HAP-1 (cell line): ENCODE measurements around the gene FOS.
"Not testable (repeated sequence)": the region's sequence is repeated elsewhere in the genome, so short reads cannot be mapped to it uniquely, and the experiment has no call there.

Source experiments
- DNase-seq, 2 experiments: peaks; one replicate each; pipeline ENCODE4 v3.0.0-alpha.2; 2016 to 2020; ENCODE audit warnings: low spot score in 2 of 2
- H3K27me3 ChIP-seq: fragments of 250-450 bp; sonication (Bioruptor Pico); 2 replicates; pipeline ENCODE4 v1.5.1; 2020; ENCODE audit warnings: low read depth, mild to moderate bottlenecking, moderate library complexity
- H3K36me3 ChIP-seq: fragments of 250-450 bp; sonication (Bioruptor Pico); replicated peaks from 2 replicates; pipeline ENCODE4 v1.5.1; 2020; ENCODE audit warnings: mild to moderate bottlenecking
- H3K4me1 ChIP-seq: fragments of 250-450 bp; sonication (Bioruptor Pico); 2 replicates; pipeline ENCODE4 v1.5.1; 2020; ENCODE audit warnings: mild to moderate bottlenecking
- H3K4me3 ChIP-seq: fragments of 250-450 bp; sonication (Bioruptor Pico); 2 replicates; pipeline ENCODE4 v1.5.1; 2020; ENCODE audit warnings: mild to moderate bottlenecking, moderate library complexity
- H3K9me3 ChIP-seq: fragments of 250-450 bp; sonication (Bioruptor Pico); 2 replicates; pipeline ENCODE4 v1.5.1; 2020; ENCODE audit warnings: mild to moderate bottlenecking, moderate library complexity
- in situ Hi-C: fragments of 300-500 bp; cut with MboI; formaldehyde crosslinking; loops from 3 replicates; pipeline ENCODE4 v1.14.3; 2020; ENCODE audit warnings: low sequenced_read_pairs, inconsistent platforms, mixed read lengths

Gene FOS

DNA sequence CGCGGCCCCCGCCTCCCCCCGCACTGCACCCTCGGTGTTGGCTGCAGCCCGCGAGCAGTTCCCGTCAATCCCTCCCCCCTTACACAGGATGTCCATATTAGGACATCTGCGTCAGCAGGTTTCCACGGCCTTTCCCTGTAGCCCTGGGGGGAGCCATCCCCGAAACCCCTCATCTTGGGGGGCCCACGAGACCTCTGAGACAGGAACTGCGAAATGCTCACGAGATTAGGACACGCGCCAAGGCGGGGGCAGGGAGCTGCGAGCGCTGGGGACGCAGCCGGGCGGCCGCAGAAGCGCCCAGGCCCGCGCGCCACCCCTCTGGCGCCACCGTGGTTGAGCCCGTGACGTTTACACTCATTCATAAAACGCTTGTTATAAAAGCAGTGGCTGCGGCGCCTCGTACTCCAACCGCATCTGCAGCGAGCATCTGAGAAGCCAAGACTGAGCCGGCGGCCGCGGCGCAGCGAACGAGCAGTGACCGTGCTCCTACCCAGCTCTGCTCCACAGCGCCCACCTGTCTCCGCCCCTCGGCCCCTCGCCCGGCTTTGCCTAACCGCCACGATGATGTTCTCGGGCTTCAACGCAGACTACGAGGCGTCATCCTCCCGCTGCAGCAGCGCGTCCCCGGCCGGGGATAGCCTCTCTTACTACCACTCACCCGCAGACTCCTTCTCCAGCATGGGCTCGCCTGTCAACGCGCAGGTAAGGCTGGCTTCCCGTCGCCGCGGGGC lies at the start of gene FOS:
Gene FOS (plus strand): TSS at position 407 of the 731 bp plus-strand sequence. CDS start 155 bp downstream, at position 562.
- no peaks in the 10 kb centered on the region; the same call in none of the 2 replicates for H3K36me3 ChIP-seq
- no peaks in the 10 kb centered on the region for H3K27me3 ChIP-seq
- peak within 1 kb of the TSS; percentile 58 for H3K4me3 ChIP-seq
- H3K4me1 ChIP-seq = peaks cover 16% of the 10 kb centered on the region
- no peaks in the 10 kb centered on the region for H3K9me3 ChIP-seq
- peak; percentile 84 to 92 for DNase-seq
- in situ Hi-C loops = no loop called here

DNA sequence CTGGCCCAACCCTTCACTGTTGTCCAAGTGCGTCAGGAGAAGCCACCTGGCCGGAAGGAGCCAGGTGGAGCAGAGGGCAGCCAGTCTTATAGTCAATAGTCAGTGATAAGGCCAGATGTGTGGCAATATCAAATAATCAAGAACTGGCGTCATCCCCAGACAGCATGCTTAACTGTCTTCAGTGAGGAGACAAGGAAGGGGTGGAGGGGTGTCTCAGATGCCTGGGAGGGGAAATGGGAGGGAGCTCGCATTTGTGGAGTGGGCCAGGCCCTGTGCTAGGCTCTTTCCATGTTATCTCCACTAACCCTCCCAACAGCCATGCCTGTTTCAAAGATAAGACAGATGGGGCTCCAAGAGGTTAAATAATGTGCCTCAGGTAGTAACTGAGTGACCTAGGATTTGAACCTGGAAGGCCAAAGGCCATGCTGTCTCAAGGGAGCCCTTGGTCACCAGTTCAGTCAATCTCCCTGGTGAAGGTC lies 48.9 kb upstream of the FOS start:
- no peak for DNase-seq
- Histone ChIP-seq H3K9me3 (no peaks in the 10 kb centered on the region), H3K4me3 (no peak overlapping the region), H3K27me3 (no peaks in the 10 kb centered on the region), H3K36me3 (no peaks in the 10 kb centered on the region), H3K4me1 (no peaks in the 10 kb centered on the region)
- in situ Hi-C loops = no loop called here

DNA sequence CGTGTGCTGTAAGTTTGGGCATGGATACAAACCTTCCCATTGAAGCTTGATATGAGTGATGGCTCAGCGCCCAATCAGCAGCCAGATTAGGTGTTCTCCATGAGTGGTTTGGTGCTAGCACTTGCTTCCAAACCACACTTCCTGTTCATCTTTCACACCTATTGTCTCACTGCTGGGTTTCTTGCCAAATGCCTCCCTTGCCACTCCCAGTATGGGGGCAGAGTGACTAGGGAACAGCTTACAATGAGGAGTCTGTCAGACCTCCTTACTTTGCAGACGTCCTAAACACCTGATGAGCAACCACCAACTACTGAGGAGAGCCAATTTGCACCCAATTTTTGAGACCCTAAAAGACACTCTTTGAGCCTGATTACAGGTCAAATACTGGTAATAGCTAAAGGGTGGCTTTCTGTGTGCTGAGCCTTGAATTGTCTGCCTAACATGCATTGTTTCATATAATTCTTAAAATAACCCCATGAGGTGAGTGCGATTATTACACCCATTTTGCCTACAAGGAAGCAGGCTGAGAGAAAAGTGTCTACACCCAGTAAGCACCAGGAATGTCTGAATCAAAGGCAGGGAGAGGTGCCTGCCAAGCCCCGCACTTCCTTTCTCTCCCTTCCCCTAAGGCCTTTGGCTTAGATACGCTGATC lies 48.4 kb upstream of the FOS start:
- Histone ChIP-seq H3K9me3 (no peaks in the 10 kb centered on the region), H3K4me1 (no peaks in the 10 kb centered on the region), H3K27me3 (no peaks in the 10 kb centered on the region), H3K4me3 (no peak overlapping the region), H3K36me3 (no peaks in the 10 kb centered on the region)
- in situ Hi-C loops = no loop called here
- peak in 1 of 2 experiments; percentile 14 for DNase-seq

DNA sequence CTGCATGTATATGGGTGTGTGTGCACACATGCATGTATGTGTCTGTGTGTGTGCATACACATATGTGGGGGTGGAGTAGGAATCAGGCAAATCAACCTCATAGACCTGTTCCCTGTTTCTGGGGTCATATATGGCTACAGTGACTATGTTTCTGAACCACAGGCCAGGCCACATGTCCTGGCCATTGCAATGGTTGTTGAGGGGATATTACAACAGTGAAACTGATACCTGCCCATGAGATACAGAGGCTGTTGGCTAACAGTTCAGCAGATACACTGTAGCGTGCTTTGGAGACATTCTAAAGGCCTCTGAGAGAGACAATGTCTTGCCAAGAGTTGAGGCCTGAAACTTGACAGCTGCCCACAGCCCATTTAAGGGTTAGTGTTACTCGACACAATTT lies 47.3 kb upstream of the FOS start:
- Histone ChIP-seq H3K4me3 (no peak overlapping the region), H3K4me1 (no peaks in the 10 kb centered on the region), H3K9me3 (no peaks in the 10 kb centered on the region), H3K27me3 (no peaks in the 10 kb centered on the region), H3K36me3 (no peaks in the 10 kb centered on the region)
- in situ Hi-C loops = no loop called here
- no peak for DNase-seq

DNA sequence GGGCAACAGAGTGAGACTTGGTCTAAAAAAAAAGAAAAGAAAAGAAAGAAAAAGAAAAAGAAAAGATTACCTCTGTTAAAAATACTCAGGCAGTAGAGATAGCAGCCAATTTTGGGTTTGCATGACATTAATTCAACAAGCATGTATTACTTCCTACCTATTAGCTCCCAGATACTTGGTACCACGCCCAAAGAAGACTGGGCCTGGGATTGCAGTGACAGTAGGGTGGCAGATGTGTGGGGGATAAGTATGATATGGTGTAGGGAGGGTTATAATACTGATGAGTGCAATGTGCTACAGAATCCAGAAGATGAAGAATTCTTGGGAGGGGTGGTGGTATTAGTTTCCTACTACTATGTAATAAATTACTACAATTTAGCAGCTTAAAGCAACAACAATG lies 46.4 kb upstream of the FOS start:
- no peaks in the 10 kb centered on the region for H3K9me3 ChIP-seq
- no peaks in the 10 kb centered on the region for H3K36me3 ChIP-seq
- in situ Hi-C loops = no loop called here
- H3K4me1 ChIP-seq = no peaks in the 10 kb centered on the region
- H3K27me3 ChIP-seq = no peaks in the 10 kb centered on the region
- no peak for DNase-seq
- no peak overlapping the region for H3K4me3 ChIP-seq

DNA sequence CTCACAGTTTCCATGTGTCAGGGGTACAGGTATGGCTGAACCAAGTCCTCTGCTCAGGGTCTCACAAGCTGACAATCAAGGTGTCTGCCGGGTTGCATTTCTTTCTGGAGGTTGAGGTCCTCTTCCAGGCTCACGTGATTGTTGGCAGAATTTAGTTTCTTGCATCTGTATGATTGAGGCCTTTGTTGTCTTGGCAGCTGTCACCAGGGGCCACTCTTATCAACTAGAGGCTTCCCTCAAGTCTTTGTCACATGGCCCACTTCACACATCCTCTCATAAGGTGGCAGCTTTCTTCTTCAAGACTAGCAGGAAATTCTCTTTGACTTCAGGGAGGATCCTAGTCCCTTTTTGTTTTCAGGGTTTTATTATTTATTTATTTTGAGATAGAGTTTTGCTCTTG lies 46.0 kb upstream of the FOS start:
- no peak for DNase-seq
- Histone ChIP-seq H3K4me3 (no peak overlapping the region), H3K27me3 (no peaks in the 10 kb centered on the region), H3K9me3 (no peaks in the 10 kb centered on the region), H3K36me3 (no peaks in the 10 kb centered on the region), H3K4me1 (no peaks in the 10 kb centered on the region)
- in situ Hi-C loops = no loop called here

DNA sequence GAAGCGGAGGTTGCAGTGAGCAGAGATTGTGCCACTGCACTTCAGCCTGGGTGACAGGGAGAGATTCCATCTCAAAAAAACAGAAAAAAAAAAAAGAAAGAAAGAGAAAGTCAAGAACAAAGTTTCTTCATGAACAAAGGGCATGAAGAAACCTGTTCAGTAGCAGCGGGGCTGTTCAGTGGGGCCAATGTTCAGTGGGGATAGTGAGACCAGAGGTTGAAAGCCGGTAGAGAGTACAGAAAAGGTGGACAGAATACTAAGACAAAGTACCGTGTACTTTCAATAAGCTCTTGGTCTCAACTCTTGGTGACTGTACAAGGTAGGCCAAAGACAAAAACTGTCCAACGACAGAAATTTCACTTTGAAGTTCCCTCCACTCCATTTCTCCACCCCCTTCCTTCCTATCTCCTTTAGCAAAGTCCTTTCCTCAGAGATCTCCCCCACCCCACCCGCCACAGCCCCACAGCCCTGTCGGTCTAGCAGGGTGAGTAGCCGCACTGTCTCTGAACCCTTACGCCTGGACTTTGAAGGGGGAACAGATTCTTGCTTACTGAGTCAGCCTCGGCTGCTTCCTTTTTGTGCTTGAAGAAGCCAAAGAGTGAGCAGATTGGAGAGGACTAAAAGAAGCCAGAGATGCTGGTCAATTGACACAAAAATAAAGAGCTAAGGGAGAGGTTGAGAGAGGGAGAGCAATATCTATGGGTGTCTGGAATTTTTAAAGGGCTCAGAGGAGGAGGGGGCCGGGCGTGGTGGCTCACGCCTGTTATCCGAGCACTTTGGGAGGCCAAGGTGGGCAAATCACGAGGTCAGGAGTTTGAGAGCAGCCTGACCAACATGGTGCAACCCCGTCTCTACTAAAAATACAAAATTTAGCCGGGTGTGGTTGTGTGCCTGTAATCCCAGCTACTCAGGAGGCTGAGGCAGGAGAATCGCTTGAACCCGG lies 44.2 kb upstream of the FOS start:
- no peak overlapping the region for H3K4me3 ChIP-seq
- in situ Hi-C loops = no loop called here
- no peaks in the 10 kb centered on the region for H3K36me3 ChIP-seq
- no peaks in the 10 kb centered on the region for H3K4me1 ChIP-seq
- no peaks in the 10 kb centered on the region for H3K27me3 ChIP-seq
- no peak for DNase-seq
- no peaks in the 10 kb centered on the region for H3K9me3 ChIP-seq

DNA sequence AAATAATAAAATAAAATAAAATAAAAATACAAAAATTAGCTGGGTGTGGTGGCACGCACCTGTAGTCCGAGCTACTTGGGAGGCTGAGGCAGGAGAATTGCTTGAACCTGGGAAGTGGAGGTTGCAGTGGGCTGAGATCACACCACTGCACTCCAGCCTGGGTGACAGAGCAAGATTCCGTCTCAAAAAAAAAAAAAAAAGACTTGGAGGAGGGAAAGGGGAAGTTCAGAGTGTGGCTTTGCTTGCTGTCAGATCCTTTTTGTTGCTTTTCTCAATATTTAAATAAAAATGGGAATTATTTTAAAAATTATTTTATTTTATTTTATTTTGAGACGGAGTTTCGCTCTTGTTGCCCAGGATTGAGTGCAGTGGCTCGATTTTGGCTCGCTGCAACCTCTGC lies 43.4 kb upstream of the FOS start:
- H3K27me3 ChIP-seq, DNase-seq, H3K9me3 ChIP-seq, H3K36me3 ChIP-seq, H3K4me1 ChIP-seq, in situ Hi-C loops, H3K4me3 ChIP-seq: not testable (repeated sequence)

DNA sequence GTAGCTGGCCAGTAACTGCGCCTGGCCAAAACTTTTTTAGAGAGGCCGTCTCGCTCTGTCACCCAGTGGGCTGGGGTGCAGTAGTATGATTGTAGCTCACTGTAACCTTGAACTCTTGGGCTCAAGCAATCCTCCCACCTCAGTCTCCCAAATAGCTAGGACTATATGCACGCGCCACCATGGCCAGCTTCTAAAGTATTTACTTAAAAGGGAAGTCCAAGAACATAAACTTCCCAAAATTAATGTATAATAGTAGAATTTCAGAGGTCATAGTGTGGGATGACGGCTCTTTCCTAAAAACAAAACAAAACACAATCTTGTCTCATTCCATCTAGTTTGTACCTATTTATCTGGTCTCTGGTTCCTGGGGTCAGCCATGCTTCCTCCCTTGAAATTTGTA lies 42.2 kb upstream of the FOS start:
- Histone ChIP-seq H3K27me3 (no peaks in the 10 kb centered on the region), H3K36me3 (no peaks in the 10 kb centered on the region), H3K4me3 (no peak overlapping the region), H3K9me3 (no peaks in the 10 kb centered on the region), H3K4me1 (no peaks in the 10 kb centered on the region)
- DNase-seq = no peak
- in situ Hi-C loops = no loop called here

DNA sequence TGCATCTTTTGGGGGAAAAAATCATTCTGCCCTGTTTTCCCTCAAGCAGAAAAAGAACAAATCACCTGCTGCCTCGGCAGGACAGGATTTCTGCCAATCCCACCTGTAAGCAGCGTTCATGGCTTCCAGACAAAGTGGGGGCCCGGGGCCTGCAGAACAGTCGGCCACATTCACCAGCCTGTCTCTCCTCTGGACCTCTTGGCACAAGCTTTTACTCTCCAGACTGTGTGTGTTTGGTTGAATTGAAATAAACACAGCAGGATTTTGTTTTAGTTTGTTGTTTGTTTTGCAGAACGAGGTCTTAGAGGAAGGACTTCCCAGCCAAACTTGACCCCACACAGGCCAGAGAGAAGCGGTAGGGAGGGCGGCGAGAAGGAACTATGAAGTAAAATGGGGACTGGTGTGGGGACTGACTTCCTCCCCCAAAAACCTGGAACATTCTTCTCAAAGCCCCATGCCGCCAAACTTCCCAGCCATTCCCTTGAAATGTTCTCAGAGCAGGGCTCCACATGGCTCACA lies 41.7 kb upstream of the FOS start:
- no peak overlapping the region for H3K4me3 ChIP-seq
- no peak for DNase-seq
- in situ Hi-C loops = no loop called here
- H3K36me3 ChIP-seq = no peaks in the 10 kb centered on the region
- no peaks in the 10 kb centered on the region for H3K27me3 ChIP-seq
- no peaks in the 10 kb centered on the region for H3K9me3 ChIP-seq
- no peaks in the 10 kb centered on the region for H3K4me1 ChIP-seq

DNA sequence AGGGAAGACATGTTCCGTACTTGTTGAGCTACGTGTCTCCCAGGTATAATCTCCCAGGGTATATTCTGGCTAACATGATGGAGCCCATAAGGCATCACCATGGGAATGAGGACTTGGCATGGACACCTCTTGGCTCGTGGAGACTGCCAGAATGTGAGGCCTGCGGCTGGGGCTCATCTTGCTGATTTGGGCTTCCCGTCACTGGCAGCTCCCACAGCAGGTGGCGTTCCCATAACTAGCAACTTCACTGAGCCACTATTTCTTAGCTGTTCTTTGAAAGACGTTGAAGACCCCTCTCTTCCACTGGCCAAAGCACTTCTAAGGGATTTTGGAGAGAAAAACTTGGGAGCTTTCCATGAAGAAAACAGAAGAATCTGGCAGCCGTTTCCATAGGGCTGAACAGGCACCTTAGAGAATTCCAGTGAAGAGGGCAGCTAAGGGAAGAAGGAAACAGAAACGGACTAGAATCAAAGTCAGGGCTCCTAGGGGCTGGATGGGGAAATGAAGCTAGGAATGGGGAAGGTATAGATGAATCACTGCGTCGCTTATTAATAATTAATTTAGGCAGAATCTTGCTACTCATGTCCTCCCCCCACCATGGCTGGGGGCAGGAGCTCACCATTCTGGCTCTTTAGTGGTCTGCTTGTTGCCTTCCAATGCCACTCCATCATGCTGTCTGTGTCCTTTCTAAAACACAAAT lies 39.7 kb upstream of the FOS start:
- peaks cover 5% of the 10 kb centered on the region; the same call in 1 of the 2 replicates for H3K4me1 ChIP-seq
- in situ Hi-C loops = no loop called here
- no peak overlapping the region for H3K4me3 ChIP-seq

DNA sequence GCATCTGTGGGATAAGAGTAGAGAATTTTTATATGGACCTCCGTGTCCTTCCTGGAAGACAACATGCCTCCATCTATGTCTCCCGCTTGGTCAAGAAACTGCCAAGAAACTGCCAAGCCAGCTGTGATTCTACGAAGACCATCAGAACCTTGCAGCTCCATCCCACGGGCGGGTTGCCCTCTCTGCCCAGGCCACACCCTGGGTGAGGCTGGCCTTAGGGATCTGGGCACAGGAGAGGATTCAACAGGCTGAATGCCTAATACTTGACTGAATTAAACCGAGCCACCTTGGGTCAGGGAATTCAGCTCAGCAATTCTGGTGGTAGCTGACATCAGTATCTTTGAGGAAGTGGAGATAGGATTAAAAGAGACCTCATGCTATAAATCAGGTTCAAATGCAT lies 37.8 kb upstream of the FOS start:
- no peaks in the 10 kb centered on the region for H3K36me3 ChIP-seq
- H3K9me3 ChIP-seq = no peaks in the 10 kb centered on the region
- H3K4me3 ChIP-seq = no peak overlapping the region
- DNase-seq = no peak
- in situ Hi-C loops = no loop called here
- no peaks in the 10 kb centered on the region for H3K27me3 ChIP-seq
- peaks cover 5% of the 10 kb centered on the region; the same call in 1 of the 2 replicates for H3K4me1 ChIP-seq

More for the DNA sequence above, 39.7 kb upstream of the FOS start:
- Histone ChIP-seq H3K27me3 (no peaks in the 10 kb centered on the region), H3K9me3 (no peaks in the 10 kb centered on the region), H3K36me3 (no peaks in the 10 kb centered on the region)
- DNase-seq = no peak
